Measurements from ENCODE around the gene KRT33B.
"Not testable (repeated sequence)": the region's sequence is repeated elsewhere in the genome, so short reads cannot be mapped to it uniquely, and the experiment has no call there.

KRT33B gene

DNA sequence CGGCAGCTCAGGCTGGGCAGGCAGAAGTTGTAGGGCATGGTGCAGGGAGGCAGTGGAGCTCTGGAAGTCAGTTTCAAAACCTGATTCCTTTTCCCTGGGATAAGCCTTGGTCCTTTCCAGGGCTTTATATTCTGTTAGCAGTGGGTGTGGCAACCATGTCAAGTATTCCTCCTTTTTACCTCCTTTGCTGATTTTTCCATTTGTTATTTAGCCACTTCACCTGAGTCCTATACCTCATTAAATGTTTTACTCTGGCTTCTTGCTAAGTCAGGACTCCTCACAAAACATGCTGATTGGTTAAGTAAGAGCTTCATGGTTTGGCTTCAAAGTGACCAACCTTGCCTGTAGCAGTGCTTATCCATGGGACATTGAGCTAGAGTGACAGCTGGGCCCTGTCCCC lies at the start of gene KRT33B:
Gene KRT33B (minus strand): TSS at position 101 of the 400 bp plus-strand sequence. CDS start 63 bp downstream, at position 38.
- DNase-seq (ENCODE audit: low spot score), result no peak

DNA sequence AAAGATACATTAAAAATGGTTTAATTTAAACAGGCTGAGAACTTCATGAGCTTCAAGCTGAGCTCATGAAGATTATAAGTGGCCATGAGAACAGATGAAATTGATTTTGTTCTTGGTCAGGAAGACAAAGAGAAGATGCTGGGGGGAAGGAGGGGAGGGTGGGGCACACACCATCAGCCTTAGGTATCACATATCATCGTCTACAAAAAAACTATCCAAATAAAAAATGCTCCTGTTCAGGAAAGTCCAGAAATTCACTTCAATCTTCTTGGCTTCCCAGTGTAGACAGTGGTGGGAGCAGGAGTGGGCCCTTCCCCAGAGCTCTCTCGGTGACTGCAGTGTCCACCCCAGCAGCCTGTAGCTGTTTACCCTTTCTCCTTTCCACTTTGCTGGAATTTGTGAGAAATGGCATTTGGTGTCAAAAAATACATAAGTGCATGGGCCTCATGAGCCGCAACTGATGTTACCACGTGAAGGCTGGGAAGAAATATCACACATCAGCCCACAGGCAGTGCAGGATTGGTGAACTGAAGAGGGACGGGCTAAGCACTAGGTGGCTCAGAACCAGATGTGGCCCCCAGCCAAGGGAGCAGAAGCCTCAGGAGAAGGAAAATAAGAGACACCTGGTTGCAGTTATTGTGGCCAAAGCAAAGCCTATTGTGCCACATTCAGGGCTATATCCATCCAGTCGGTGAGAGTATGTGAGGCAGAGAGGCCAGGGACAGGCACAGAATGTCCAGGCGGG lies 48.7 kb upstream of the KRT33B start:
- no peak for DNase-seq (ENCODE audit: low spot score)

DNA sequence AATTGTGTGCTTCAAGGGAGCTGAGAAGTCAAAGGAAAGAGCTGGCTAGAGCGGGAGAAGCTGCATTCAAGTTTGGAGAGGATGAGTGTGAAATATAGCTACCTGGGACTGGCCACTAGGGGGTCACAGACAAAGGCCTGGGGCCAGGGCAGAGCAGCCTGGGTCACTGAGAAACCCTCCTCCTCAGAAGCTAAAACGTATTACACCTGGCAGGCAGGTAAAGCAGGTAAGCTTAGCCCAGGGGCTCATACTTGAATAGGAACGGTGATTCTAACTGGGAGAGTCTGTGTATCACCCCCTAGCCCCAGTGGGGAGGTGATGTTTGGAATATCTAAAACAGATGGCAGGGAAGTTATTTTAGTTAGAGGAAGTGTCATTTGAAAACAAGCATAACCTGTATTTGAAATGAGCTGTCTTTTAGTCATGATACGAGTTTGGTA lies 48.0 kb upstream of the KRT33B start:
- peak; percentile 39 for DNase-seq (ENCODE audit: low spot score)

DNA sequence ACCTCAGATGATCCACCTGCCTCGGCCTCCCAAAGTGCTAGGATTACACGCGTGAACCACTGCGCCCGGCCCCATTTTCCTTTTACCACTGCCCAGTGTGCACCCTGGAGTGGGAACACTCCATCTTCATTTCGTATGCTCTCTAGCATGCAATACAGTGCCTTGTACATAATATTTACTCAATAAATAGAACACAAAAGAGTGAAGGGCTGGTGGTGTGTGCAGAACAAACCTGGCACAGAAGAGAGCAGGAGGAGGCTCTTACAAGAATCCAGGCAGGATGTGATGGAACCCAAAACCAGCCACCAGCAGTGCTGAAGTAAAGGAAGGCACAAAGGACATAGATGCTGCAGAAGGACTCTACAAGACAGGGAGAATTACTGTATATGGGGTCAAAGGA lies 47.5 kb upstream of the KRT33B start:
- DNase-seq (ENCODE audit: low spot score), result no peak

DNA sequence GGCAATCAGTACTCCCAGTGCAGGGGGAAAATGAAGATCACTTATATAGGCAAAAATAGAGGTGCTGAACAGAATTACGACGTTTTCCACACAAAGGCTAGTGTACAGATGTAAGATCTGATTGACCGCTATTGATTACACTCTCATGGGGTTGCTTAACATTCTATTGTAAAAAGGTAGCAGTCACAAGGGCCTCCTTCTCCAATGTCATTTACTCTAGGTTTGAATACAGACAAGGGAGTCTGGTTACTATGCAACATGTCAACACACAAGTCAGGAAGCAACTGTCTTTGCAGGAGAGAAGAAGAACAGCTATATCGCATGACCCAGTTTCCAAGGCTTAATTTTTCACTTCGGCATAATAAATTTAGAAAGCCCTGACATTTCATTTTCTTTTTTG lies 46.9 kb upstream of the KRT33B start:
- no peak for DNase-seq (ENCODE audit: low spot score)

DNA sequence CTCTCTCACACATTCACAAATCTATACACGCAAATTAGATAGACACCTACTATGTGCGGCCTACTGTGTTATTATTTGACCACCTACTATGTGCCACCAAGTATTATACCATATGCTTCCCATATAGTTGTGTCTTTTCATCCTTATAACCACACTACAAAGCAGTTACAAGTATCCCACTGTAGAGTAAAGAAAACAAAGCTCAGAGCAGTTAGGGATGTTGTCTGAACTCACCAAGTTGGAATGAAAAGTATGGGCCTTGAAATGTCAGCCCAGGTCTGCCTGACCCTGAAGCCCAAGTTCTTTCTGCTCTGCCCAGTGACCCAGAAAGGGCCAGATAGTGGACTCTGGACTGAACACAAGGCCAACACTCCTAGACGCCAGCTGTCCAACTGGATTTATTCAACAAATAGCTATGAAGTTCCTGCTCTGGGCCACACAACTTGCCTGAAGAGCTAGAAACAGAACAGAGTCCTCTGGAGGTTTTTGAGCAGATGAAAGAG lies 46.3 kb upstream of the KRT33B start:
- no peak for DNase-seq (ENCODE audit: low spot score)

DNA sequence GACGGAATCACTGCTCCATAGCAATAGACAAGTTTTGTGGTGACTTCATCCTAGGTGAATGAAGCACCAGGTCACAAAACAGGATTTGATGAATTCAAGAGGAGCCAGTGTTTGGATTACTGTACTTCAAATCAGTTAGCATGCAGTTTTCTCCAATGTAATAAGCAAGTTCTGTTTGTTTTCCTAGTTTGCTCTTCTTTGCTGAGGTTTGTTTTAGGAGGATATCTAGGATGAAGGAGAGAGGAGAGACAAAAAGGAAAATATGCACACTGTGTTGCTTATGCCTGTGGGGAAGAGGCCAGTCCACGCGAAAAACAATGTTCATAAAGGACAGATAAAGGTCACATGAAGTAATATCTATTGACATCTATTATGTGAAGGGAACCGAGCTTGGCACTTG lies 45.8 kb upstream of the KRT33B start:
- DNase-seq (ENCODE audit: low spot score), result no peak

DNA sequence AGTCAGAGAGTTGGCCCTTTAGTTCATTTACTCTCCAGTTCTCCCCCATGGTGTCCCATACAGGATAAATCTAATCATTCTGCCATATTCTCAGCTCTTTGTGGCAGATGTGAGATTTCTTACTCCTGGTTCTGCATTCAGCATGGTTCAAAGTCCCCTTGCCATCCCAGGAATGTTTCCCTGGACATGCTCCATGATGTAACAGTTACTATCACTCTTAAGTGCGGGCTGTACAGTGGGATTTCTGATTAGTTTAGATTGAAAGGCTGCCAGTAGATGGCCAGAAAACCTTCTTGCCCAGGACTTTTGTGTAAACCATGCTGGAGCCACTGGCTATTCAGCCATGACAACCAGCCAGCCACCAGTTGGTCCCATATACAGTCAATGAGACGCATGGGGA lies 44.4 kb upstream of the KRT33B start:
- DNase-seq (ENCODE audit: low spot score), result no peak

DNA sequence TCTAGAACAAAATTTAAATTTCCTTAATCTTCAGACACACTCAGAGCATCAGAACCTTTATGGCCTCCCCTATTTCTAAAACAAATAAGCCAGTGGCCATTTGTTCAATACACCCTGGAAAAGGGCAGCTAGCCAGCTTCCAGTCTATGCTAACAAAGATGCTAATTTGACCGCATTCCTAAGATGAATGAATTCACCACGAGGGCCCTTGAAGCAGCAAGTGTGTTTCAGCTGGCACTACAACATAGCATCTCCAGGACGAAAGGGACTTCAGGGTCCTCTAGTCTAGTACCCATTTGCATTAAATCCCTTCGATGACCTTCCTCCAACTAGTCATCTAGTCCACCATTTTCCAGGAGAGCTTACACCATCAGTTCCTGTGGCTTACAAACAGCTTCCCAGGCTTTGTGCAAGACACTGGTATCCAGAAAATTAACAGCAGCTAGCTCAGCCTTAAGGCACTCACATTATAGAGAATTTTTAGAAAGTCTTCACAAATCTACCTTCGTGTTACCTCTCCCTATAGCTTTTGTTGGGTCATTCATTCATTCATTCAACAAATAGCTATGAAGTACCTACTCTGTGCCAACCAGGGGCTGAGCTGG lies 43.8 kb upstream of the KRT33B start:
- DNase-seq (ENCODE audit: low spot score), result no peak

DNA sequence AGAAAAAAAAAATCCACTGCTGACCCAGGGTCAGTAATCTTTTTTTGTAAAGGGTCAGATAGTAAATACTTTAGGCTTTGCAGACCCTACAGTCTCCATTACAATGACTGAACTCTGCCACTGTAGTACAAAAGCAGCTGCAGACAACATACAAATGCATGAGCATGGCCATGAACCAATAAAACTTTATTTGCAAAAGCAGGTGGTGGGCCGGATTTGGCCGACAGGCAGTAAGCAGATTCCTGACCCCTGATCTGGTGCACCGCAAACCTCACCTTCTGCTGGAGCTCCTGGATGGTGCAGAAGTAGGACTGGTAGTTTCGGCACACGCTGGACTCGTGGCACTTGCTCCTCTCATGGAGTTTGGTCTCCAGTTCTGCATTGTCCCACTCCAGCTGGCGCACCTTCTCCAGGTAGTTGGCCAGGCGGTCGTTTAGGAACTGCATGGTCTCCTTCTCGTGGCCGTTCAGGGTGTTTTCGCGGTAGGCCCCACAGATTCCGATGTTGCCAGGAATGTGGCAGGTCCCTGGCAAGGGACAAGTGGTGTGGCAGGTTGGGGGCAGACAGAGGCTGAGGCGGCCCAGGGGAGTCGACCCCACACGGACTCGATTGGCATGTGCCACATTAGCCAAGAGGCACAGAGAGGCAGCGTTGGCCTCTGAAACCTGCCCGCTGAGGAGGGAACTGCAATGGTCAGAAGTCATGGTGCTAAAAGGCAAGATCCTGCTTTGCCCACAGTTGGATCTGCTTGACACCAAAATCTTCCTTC lies 41.6 kb upstream of the KRT33B start:
- DNase-seq (ENCODE audit: low spot score), result no peak

DNA sequence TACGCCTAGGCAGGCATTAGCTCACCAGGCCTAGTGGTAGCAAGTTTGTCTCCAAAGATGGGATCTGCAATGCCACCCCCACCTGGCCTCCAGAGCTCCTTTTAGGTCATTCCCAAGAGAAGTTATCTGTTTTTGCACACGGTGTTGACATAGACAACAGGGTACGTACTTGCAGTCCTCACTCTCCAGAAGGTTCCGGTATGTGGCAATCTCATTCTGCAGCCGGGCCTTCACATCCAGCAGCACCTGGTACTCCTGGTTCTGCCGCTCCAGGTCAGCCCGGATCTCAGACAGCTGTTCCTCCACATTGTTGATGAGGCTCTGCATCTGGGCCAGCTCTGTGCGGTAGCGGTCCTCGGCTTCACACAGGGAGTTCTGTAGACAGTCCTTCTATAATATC lies 37.6 kb upstream of the KRT33B start:
- no peak for DNase-seq (ENCODE audit: low spot score)

DNA sequence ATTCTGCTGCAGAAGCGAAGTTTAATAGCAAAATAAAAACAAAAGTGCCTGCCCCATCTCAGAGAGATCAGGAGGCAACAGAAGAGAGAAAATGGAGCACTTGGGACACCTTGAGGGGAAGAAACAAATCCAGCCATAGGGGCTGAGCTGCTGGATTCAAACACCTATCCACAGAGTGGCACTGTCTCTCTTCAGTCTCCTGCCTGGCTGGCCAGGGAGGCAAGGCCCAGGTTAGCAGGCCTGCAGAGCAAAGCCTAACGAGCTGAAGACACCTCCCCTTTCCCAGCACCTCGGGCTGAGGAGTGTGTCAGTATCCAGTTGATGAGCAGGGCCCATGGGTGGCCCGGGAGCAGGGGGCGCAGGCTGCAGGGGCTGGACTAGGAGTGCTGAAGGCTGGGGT lies 36.6 kb upstream of the KRT33B start:
- DNase-seq (ENCODE audit: low spot score), result peak; percentile 51

DNA sequence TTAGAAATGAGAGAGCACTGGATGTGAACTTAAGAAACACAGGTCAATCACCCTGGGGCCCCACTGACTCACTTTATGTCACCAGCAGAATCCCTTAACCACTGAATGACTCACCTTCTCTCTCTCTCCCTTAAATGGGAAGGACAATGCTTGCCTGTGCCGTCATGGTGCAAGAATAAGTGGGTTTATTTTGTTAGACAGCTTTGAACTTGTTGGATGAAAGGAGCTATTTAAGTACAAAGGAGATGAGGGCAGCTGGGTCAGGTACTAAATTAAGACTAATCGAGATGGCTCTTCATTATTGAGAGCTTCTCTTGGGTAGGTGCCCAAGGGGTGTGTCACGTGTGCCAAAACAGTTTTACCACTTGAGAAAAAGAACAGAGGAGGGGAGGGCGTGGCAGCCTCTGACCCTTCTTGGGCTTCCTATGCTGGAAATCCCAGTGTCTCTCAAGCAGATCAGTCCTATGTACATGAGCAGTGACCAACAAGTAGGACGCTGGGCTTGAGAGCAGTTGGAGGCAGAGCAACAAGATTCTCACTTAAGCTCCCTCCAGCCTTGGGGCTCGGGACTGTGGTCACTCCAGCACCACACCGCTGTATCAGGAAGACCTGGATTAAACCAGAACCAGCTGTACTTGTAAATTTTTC lies 34.5 kb upstream of the KRT33B start:
- peak; percentile 100 for DNase-seq (ENCODE audit: low spot score)

DNA sequence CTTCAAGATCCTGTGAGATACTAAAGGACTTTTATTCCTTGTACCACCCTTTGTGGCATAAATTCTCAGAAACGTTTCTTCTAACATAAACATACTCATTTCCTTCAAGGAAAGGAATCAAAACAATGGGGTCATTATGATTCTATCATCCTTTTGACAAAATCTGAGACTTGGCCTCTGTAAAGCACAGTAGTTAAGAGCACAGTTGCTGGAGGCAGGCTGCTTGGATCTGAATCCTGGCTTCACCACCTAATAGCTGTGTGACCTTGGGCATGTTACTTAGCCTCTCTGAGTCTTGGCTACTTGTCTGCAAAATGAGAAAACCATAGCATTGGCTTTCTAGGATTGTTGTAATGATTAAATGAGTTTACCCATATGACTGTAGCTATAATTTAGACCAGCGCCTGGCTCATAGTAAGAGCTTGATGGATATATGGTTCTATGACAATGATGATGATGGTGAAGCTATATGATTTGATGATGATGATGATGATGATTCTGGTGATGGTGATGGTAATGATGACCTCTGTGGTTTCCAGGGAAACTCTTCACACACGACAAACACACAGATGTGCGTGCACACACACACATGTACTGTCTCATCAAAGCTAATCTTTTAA lies 33.9 kb upstream of the KRT33B start:
- DNase-seq (ENCODE audit: low spot score), result no peak

DNA sequence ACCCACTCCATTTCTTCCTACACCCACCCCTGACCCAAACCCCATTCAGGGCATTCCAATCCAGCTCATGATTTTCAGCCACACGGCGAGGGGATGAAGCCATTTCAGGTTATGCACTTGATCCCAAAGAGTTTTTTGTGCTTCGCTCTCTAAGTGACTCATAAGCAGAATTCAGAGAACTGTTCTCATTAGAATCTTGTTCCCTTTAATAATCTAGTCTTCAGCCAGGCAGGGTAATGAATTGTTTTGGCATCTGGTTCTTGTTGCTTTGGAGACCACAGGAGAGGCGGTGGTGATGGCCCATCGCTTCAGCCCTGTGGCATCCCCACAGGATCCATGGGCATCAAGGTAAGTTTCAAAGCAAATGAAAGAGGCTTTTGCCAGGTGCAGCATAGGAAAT lies 32.5 kb upstream of the KRT33B start:
- peak; percentile 64 for DNase-seq (ENCODE audit: low spot score)

DNA sequence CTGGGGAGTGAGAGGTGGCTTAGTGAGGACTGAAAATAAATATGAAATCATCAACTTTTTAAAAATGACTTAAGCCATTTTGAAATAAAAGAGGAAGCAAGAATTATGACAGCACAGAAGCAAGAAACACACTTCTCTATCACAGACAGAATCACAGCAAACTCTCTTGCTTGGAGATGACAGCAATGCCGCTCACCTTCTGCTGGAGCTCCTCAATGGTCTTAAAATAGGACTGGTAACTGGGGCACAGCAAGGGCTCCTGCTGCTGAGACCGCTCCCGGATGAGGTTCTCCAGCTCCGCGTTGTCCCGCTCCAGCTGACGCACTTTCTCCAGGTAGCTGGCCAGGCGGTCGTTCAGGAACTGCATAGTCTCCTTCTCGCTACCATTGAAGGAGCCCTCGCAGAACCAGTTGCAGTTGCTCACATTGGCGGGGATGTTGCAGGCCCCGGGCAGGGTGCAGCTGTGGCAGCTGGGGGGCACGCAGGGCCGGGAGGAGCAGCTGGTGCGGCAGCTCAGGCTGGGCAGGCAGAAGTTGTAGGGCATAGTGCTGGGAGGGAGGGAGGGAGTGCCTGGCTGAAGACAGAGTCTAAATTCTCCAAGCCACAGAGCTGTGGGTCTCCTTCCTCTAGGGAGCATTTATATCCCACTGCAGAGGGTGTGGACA lies 27.5 kb upstream of the KRT33B start, which contains the start of gene KRT31:
Gene KRT31 (minus strand): TSS at position 613 of the 665 bp plus-strand sequence. CDS start 69 bp downstream, at position 544.
- no peak for DNase-seq (ENCODE audit: low spot score)

DNA sequence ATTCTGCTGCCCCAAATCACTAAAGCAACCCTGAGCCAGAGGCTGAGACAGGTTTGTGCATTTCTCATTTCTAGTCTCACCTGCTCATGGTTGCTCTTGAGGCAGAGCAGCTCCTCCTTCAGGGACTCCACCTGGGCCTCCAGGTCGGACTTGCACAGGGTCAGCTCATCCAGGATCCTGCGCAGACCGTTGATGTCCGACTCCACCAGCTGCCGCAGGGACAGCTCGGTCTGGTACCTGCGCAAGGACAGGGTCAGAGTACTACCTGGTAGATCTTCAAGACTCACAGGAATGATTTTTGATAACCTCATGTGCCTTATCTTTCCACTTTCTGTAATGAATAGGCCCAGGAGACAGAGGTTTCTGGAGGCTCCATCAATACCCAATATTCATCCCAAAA lies 26.7 kb upstream of the KRT33B start:
- DNase-seq (ENCODE audit: low spot score), result no peak

DNA sequence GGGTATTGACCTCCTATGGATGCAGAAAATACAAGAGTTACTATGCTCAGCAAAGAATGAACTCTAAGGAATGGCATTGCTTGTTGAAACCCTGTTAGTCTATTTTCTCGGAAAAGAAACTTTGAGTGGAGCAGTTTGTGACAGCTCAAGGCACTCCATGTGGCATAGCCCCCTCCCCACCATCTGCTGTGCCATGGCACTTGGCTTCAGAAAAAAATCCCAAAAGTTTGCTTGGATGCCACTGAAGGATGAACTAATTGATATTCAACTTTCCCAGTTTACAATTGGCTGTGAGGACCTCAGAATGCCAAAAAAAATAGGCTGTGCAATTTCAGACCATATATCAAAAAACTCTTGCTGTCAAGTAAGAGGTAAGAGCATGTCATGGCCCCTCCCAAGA lies 26.0 kb upstream of the KRT33B start:
- no peak for DNase-seq (ENCODE audit: low spot score)

DNA sequence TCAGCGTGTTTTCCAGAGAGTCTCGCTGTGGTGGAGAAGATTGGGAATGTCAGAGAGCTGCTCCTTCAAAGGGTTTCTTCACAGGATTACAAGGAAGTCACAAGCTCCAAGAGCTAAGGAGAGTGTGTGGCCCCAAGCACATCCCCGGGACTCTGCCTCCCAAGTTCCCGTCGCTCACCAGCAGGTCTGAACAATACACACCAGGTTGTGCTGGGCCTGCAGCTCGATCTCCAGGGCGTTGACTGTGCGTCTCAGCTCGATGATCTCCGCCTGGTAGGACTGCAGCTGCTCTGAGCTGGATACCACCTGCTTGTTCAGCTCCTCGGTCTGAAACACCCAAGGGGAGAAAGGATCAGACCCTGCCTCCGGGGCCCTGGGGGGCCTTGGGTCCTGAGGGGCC lies 25.4 kb upstream of the KRT33B start:
- DNase-seq (ENCODE audit: low spot score), result not testable (repeated sequence)

DNA sequence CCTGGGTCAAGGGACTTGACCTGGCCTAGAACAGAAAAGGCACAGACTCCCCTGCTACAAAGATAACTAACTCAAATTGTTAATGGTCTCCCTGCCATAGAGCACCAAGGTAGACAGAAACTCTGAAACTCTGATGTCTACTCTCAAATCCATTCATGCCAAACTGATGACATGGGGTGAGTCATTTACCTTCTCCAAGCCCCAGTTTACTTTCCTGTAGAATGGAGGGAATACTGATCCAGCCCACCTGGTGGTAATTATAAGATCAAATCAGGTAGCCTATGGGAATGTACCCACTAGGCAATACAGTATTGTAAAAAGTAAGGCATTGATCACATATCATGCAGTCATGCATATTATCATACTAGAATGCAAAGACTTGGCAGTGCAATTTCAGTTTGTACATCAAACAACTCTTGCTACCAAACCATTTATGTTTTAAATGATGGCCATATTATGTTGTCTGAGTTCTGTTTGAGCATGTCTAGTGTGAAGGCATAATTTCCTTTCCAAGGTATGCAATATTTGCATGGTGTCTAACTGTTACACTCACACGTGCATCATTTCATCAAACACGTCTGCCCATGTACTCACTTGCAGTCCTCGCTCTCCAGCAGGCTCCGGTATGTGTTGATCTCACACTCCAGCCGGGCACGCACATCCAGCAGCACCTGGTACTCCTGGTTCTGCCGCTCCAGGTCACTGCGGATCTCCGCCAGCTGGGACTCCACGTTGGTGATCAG lies 24.8 kb upstream of the KRT33B start:
- DNase-seq (ENCODE audit: low spot score), result no peak

DNA sequence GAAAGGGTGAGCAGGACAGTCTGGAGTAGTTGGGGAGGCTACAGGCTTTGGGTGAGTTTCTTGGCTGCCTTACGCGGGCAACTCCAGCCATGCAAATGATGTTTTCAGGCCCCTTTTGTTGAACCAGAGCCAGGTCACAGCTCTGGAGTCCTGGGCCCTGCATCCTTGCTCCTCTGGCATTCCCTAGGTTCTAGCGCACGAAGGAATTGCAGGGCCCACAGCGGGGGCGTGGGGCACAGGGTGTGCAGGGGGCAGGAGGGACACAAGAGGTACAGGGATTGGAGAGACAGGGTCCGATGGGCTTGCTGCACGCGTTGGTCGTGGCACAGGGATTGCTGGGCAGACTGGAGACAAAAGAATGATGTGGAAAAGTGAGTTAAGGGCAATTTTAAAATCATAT lies 24.2 kb upstream of the KRT33B start:
- DNase-seq (ENCODE audit: low spot score), result no peak

All from SW480 (cell line).